WERI-Rb-1 (cell line): Measurements from ENCODE around the gene TRIM54.

Experiments
- DNase-seq: peaks from one replicate; pipeline ENCODE4 v3.0.0-alpha.2; 2020
- H3K27ac ChIP-seq: fragments of 250-450 bp; sonication (Bioruptor Pico); 2 replicates; pipeline ENCODE4 v1.5.1; 2020; ENCODE audit warnings: mild to moderate bottlenecking, moderate library complexity
- H3K27me3 ChIP-seq: fragments of 250-450 bp; sonication (Bioruptor Pico); 2 replicates; pipeline ENCODE4 v1.5.1; 2021; ENCODE audit warnings: mild to moderate bottlenecking, low read depth, moderate library complexity; ENCODE audit not compliant: insufficient read depth, severe bottlenecking
- H3K36me3 ChIP-seq: fragments of 250-450 bp; sonication (Bioruptor Pico); 2 replicates; pipeline ENCODE4 v1.5.1; 2020; ENCODE audit warnings: mild to moderate bottlenecking, moderate library complexity
- H3K4me3 ChIP-seq: 2 replicates; pipeline ENCODE4 v1.5.1; 2011; ENCODE audit warnings: low read depth, mild to moderate bottlenecking, control low read depth, low read length
- H3K9me3 ChIP-seq: fragments of 250-450 bp; sonication (Bioruptor Pico); 2 replicates; pipeline ENCODE4 v1.5.1; 2021; ENCODE audit warnings: mild to moderate bottlenecking, moderate library complexity; ENCODE audit not compliant: severe bottlenecking
- CTCF ChIP-seq: IDR thresholded peaks from 2 replicates; pipeline ENCODE4 v1.5.1; 2011; ENCODE audit warnings: low read depth, mild to moderate bottlenecking, control low read depth, inconsistent platforms, low read length

Gene TRIM54, protein sequence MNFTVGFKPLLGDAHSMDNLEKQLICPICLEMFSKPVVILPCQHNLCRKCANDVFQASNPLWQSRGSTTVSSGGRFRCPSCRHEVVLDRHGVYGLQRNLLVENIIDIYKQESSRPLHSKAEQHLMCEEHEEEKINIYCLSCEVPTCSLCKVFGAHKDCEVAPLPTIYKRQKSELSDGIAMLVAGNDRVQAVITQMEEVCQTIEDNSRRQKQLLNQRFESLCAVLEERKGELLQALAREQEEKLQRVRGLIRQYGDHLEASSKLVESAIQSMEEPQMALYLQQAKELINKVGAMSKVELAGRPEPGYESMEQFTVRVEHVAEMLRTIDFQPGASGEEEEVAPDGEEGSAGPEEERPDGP

DNA sequence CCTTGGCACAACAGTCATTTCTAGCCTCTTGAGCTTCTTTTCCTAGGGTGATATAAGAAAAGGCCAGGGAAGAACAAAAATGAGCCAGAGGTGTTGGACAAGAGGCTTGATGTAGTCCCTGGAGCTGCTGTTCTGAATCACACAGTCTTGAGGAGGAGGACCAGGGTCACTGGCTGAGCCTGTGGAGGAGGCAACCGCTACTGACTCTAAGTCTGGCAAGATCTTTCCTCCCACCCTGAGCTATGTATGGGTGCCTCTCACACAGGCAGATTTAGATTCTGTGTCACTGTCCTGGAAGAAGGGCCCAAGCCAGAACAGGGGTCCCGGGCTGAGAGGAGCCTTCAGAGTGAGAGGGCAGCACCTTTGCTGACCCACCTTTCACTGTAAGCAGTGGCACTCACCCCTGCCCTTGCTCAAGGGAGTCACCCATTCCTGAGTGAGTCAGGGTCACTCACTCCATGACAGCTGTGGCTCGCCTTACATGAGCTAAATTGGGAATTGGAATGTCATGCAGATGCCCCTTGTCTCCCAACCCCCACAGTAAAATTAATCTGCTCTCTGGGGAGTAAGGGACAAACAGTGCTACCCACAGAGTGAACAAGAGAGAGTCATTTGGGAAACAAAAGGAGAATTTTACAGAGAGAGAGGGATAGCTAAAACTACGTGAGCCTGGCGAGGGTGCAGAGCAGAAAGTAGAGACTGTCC, at the start of gene TRIM54:
TRIM54 (plus strand) TSS at position 575 of the 705 bp plus-strand sequence. CDS start 303 bp downstream, outside the sequence.
- no peak for DNase-seq
- no peaks in the 10 kb centered on the region for H3K27me3 ChIP-seq
- no peaks in the 10 kb centered on the region for H3K9me3 ChIP-seq
- no peak within 1 kb of the TSS for H3K4me3 ChIP-seq
- H3K36me3 ChIP-seq = no peaks in the 10 kb centered on the region
- TF ChIP-seq CTCF = no peak
- H3K27ac ChIP-seq = no peak within 1 kb of the TSS

- peaks cover 99% of the 10 kb centered on the region for H3K36me3 ChIP-seq
- H3K27ac ChIP-seq = no peak overlapping the region
- DNase-seq = no peak
- no peaks in the 10 kb centered on the region for H3K9me3 ChIP-seq
- no peaks in the 10 kb centered on the region for H3K27me3 ChIP-seq
- no peak overlapping the region for H3K4me3 ChIP-seq
- no peak for TF ChIP-seq CTCF
These were observed 48.9 kb upstream of the TRIM54 start for GRCh38 chr2:27233341-27233740.

GRCh38 chr2:27236136-27236535, 46.1 kb upstream of the TRIM54 start:
- peaks cover 100% of the 10 kb centered on the region for H3K36me3 ChIP-seq
- no peak overlapping the region for H3K27ac ChIP-seq
- no peak for TF ChIP-seq CTCF
- DNase-seq = no peak
- no peaks in the 10 kb centered on the region for H3K27me3 ChIP-seq
- H3K4me3 ChIP-seq = no peak overlapping the region
- no peaks in the 10 kb centered on the region for H3K9me3 ChIP-seq

GRCh38 chr2:27236626-27237025, 45.6 kb upstream of the TRIM54 start:
- no peak for DNase-seq
- TF ChIP-seq CTCF = no peak
- H3K36me3 ChIP-seq = peaks cover 100% of the 10 kb centered on the region
- H3K27ac ChIP-seq = no peak overlapping the region
- H3K27me3 ChIP-seq = no peaks in the 10 kb centered on the region
- no peak overlapping the region for H3K4me3 ChIP-seq
- H3K9me3 ChIP-seq = no peaks in the 10 kb centered on the region

GRCh38 chr2:27237341-27237945, 44.8 kb upstream of the TRIM54 start:
- Histone ChIP-seq H3K9me3 (no peaks in the 10 kb centered on the region), H3K4me3 (no peak overlapping the region), H3K27me3 (no peaks in the 10 kb centered on the region), H3K27ac (no peak overlapping the region), H3K36me3 (peaks cover 100% of the 10 kb centered on the region)
- no peak for DNase-seq
- no peak for TF ChIP-seq CTCF
